Measurements from ENCODE around the gene NCKAP5. TPM values are rescaled to one million over a fixed set of nuclear protein-coding genes. Genes with fewer than 3 reads are reported as not detected.

NCKAP5 gene
- total RNA-seq, 2 donors from 2014 or later = 0.78 to 2.6 TPM

DNA sequence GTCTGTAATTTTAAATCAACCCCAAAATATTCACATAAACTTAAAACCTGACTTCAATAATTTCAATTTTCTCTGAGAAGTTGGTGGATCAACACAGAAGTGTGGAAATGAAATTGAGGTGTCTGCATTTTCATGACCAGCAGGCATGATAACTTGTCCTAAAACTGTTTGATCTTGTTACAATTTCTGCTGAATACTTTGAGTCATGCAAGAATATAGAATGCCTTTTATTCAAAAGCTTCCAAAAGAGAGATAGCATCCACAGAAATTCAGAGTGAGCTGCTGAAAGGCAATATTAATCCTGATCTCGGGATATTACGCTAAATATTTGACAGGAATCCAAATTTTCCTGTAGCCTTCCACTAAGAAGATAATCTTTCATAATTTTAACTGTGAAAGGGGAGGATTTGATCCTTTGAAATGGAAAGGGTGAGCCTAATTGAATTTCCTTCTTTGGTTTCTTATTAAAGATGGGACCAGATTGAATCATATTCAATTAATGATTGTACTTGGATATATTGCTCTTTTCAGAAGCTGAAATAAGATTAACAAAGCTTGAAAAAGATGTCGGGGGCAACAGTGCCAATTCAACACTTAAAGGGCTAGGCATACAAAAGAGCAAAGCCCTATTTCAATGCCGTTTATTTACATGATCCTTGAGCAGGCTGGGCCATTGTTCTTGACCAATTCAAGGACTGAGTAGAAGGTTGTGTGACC lies 129.3 kb downstream of the NCKAP5 start:
- intact Hi-C loops (cut with DNase I) = no loop called here
- Histone ChIP-seq H3K27me3 (no peaks in the 10 kb centered on the region), H3K9me3 (no peaks in the 10 kb centered on the region), H3K36me3 (replicated peaks in 1 of 2; ENCODE audit: insufficient read depth in 1 of 2, low read depth in 2 of 2) (no peaks in the 10 kb centered on the region), H3K27ac (no peak overlapping the region), H3K4me3 (no peak overlapping the region), H3K4me1 (peaks cover 9% of the 10 kb centered on the region)
- TF ChIP-seq, protein P1, sequence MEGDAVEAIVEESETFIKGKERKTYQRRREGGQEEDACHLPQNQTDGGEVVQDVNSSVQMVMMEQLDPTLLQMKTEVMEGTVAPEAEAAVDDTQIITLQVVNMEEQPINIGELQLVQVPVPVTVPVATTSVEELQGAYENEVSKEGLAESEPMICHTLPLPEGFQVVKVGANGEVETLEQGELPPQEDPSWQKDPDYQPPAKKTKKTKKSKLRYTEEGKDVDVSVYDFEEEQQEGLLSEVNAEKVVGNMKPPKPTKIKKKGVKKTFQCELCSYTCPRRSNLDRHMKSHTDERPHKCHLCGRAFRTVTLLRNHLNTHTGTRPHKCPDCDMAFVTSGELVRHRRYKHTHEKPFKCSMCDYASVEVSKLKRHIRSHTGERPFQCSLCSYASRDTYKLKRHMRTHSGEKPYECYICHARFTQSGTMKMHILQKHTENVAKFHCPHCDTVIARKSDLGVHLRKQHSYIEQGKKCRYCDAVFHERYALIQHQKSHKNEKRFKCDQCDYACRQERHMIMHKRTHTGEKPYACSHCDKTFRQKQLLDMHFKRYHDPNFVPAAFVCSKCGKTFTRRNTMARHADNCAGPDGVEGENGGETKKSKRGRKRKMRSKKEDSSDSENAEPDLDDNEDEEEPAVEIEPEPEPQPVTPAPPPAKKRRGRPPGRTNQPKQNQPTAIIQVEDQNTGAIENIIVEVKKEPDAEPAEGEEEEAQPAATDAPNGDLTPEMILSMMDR (IDR thresholded peaks at IDR 0.05) = no peak
- TF ChIP-seq POLR2A (IDR thresholded peaks at IDR 0.05) = no peak
- ATAC-seq (no peak), DNase-seq (no peak)
- WGBS, 2 donors = 43 to 68% methylated on average over 4 of the region's 4 CpGs

DNA sequence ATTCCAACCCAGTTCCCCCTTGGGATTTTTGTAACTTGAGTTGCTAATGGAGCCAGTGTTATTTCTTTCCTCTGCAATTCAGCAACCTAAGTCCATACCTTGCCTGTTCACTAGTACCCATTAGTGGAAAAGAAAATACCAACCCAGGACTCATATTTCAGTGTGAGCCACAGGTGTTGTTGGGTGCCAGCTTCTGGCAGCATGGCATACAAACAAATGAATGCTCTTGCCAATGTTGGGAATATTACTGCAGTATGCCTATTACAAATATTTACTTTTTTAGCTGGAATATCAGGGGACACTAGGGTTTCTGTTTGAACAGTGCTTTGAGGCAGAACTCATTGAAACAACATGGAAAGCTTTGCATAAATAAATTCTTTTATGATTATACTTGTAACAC lies 130.2 kb downstream of the NCKAP5 start:
- TF ChIP-seq, protein P1 (IDR thresholded peaks at IDR 0.05) = no peak
- no peak for TF ChIP-seq POLR2A (IDR thresholded peaks at IDR 0.05)
- Histone ChIP-seq H3K27ac (no peak overlapping the region), H3K4me3 (no peak overlapping the region), H3K9me3 (no peaks in the 10 kb centered on the region), H3K36me3 (replicated peaks in 1 of 2; ENCODE audit: insufficient read depth in 1 of 2, low read depth in 2 of 2) (no peaks in the 10 kb centered on the region), H3K4me1 (peaks cover 9% of the 10 kb centered on the region), H3K27me3 (no peaks in the 10 kb centered on the region)
- DNase-seq = peak in 1 of 4 donors; percentile 39
- intact Hi-C loops (cut with DNase I) = no loop called here
- ATAC-seq = no peak

DNA sequence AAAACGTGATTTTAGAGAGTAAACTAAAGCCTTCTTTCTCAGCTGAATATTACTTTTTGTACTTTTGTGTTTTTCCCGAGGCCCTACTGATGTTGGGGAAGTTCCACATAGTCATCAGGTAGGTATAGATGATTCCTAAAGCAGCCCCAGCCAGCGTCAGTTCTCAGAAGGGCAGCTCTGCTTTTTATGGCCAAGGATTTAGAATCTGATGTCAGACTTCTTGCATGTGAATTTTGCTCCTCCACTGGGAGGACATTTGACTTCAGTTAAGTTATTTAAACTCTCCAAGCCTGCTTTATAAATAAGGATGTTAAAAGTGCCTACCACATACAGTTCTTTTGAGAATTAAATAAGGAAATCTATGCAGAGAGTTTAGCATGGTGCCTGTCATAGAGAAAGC lies 130.8 kb downstream of the NCKAP5 start:
- Histone ChIP-seq H3K4me1 (peaks cover 9% of the 10 kb centered on the region), H3K27me3 (no peaks in the 10 kb centered on the region), H3K27ac (no peak overlapping the region), H3K9me3 (no peaks in the 10 kb centered on the region), H3K36me3 (replicated peaks in 1 of 2; ENCODE audit: insufficient read depth in 1 of 2, low read depth in 2 of 2) (no peaks in the 10 kb centered on the region), H3K4me3 (no peak overlapping the region)
- intact Hi-C loops (cut with DNase I) = no loop called here
- no peak for TF ChIP-seq POLR2A (IDR thresholded peaks at IDR 0.05)
- TF ChIP-seq, protein P1 (IDR thresholded peaks at IDR 0.05) = no peak
- ATAC-seq (no peak), DNase-seq (no peak)
- WGBS, 2 donors = 53 to 62% methylated on average over 3 of the region's 3 CpGs

DNA sequence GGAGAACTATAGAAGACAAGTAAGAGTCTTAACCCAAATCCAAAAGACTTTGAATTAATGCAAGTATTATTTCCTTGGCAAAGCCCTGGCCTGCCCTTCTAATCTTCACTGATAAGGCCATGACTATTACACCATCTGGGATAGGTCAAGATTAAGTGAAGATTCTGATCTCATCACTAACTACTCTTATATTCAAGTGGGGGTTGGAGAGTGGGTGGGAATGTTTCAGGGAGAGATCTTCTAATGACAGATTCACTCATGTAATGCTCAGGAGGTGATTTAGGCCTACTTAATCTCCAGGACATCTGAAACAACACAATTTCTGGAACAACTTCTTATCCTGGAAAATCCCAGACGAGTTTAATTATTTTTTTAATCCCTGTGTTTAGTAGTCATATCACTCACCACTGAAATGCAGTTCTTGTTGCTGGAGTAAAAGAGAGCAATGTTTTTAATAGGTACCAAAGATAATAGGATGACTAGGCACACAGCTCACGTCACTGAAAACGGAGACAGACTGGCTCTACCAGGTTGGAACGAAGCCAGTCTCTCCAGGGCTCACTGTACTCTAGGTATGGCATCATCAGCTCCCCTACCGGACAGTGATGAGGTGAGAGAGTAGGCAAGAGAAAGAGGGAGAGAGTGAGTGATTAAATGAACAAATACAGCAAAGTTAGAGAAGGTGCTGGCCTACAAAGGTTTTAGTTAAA lies 133.1 kb downstream of the NCKAP5 start:
- H3K36me3 ChIP-seq (replicated peaks in 1 of 2; ENCODE audit: insufficient read depth in 1 of 2, low read depth in 2 of 2) = no peaks in the 10 kb centered on the region
- intact Hi-C loops (cut with DNase I) = no loop called here
- WGBS, 2 donors = 48 to 50% methylated on average over 5 of the region's 5 CpGs
- no peak for TF ChIP-seq POLR2A (IDR thresholded peaks at IDR 0.05)
- TF ChIP-seq, protein P1 (IDR thresholded peaks at IDR 0.05) = no peak
- H3K27ac ChIP-seq = no peak overlapping the region
- ATAC-seq = no peak
- no peaks in the 10 kb centered on the region for H3K9me3 ChIP-seq
- peaks cover 9% of the 10 kb centered on the region for H3K4me1 ChIP-seq
- no peaks in the 10 kb centered on the region for H3K27me3 ChIP-seq
- peak in 3 of 4 donors; percentile 18 to 35 (median 27) for DNase-seq
- H3K4me3 ChIP-seq = no peak overlapping the region
